HepG2 (cell line): Measurements from ENCODE around the gene TMEM135. TPM values are rescaled to one million over a fixed set of nuclear protein-coding genes. Genes with fewer than 3 reads are reported as not detected.

Source experiments
- DRAP1 ChIP-seq: IDR thresholded peaks from 2 replicates; pipeline ENCODE4 v1.6.1; 2016; ENCODE audit warnings: missing genetic modification reagents, missing compliant biosample characterization
- FIP1L1 ChIP-seq: fragments of 200-400 bp; formaldehyde crosslinking; IDR thresholded peaks from 2 replicates; pipeline ENCODE4 v1.6.1; 2018; ENCODE audit warnings: low read depth, mild to moderate bottlenecking, low read length, moderate library complexity, borderline replicate concordance; ENCODE audit not compliant: insufficient read depth
- HMGA1 ChIP-seq: sonication (generic); formaldehyde crosslinking; conservative IDR thresholded peaks from 2 replicates; pipeline ENCODE4 v1.4.0; 2020; ENCODE audit warnings: missing genetic modification reagents
- HNF4G ChIP-seq, 2 experiments: sonication (generic) in 1 of 2; formaldehyde crosslinking in 1 of 2; IDR thresholded peaks; 2 replicates each; pipeline versions ENCODE4 v1.4.0 to v1.6.1; 2011 to 2020; ENCODE audit warnings: borderline replicate concordance in 2 of 2, low read depth in 2 of 2, mild to moderate bottlenecking in 2 of 2, low read length in 1 of 2, missing genetic modification reagents in 1 of 2, moderate library complexity in 1 of 2
- HOXA5 ChIP-seq: sonication (generic); formaldehyde crosslinking; IDR thresholded peaks from 2 replicates; pipeline ENCODE4 v1.4.0; 2020; ENCODE audit warnings: missing genetic modification reagents
- ISL2 ChIP-seq: sonication (generic); formaldehyde crosslinking; IDR thresholded peaks from 2 replicates; pipeline ENCODE4 v1.5.0; 2020; ENCODE audit warnings: missing genetic modification reagents
- KLF6 ChIP-seq: IDR thresholded peaks from 2 replicates; pipeline ENCODE4 v1.8.0; 2016; ENCODE audit warnings: missing biosample characterization, missing genetic modification reagents
- MAFF ChIP-seq: IDR thresholded peaks from 2 replicates; pipeline ENCODE4 v1.6.1; 2011; ENCODE audit warnings: low read depth, low read length, improper control_type of control experiment
- MED13 ChIP-seq: sonication (generic); formaldehyde crosslinking; IDR thresholded peaks from 2 replicates; pipeline ENCODE4 v1.5.0; 2020; ENCODE audit warnings: missing genetic modification reagents
- MIER3 ChIP-seq: IDR thresholded peaks from 2 replicates; pipeline ENCODE4 v1.6.1; 2016; ENCODE audit warnings: missing compliant biosample characterization, borderline replicate concordance
- NPAS2 ChIP-seq: sonication (generic); formaldehyde crosslinking; IDR thresholded peaks from 2 replicates; pipeline ENCODE4 v1.8.0; 2022; ENCODE audit warnings: mild to moderate bottlenecking, missing genetic modification reagents, borderline replicate concordance
- PAXIP1 ChIP-seq: sonication (generic); formaldehyde crosslinking; conservative IDR thresholded peaks from 2 replicates; pipeline ENCODE4 v1.4.0; 2020; ENCODE audit warnings: mild to moderate bottlenecking, missing genetic modification reagents, moderate library complexity
- RAD21 ChIP-seq: fragments of 450-650 bp; formaldehyde crosslinking; IDR thresholded peaks from 2 replicates; pipeline ENCODE4 v1.5.0; 2020; ENCODE audit warnings: mild to moderate bottlenecking
- REL ChIP-seq: sonication (generic); formaldehyde crosslinking; conservative IDR thresholded peaks from 2 replicates; pipeline ENCODE4 v1.8.0; 2022; ENCODE audit warnings: mild to moderate bottlenecking, missing genetic modification reagents, moderate library complexity
- RFX1 ChIP-seq: fragments of 450-650 bp; IDR thresholded peaks from 2 replicates; pipeline ENCODE4 v1.6.1; 2017
- RFXAP ChIP-seq: sonication (generic); formaldehyde crosslinking; IDR thresholded peaks from 2 replicates; pipeline ENCODE4 v1.4.0; 2020; ENCODE audit warnings: missing genetic modification reagents, borderline replicate concordance
- SAP130 ChIP-seq: IDR thresholded peaks from 2 replicates; pipeline ENCODE4 v1.6.1; 2016; ENCODE audit warnings: low read depth
- TEAD2 ChIP-seq: sonication (generic); formaldehyde crosslinking; IDR thresholded peaks from 2 replicates; pipeline ENCODE4 v1.9.0; 2021; ENCODE audit warnings: missing genetic modification reagents
- ZNF136 ChIP-seq: sonication (generic); formaldehyde crosslinking; IDR thresholded peaks from 2 replicates; pipeline ENCODE4 v1.8.1; 2022; ENCODE audit warnings: low read depth, mild to moderate bottlenecking, moderate library complexity, missing genetic modification reagents
- ZNF253 ChIP-seq: sonication (generic); formaldehyde crosslinking; IDR thresholded peaks from 2 replicates; pipeline ENCODE4 v1.8.0; 2022; ENCODE audit warnings: mild to moderate bottlenecking, missing genetic modification reagents, borderline replicate concordance
- ZNF354B ChIP-seq: sonication (generic); formaldehyde crosslinking; IDR thresholded peaks from 2 replicates; pipeline ENCODE4 v1.8.0; 2022; ENCODE audit warnings: mild to moderate bottlenecking, missing genetic modification reagents
- ZNF577 ChIP-seq: sonication (generic); formaldehyde crosslinking; IDR thresholded peaks from 2 replicates; pipeline ENCODE4 v1.4.0; 2020; ENCODE audit warnings: mild to moderate bottlenecking, low read depth, missing genetic modification reagents, borderline replicate concordance
- ZNF598 ChIP-seq: sonication (generic); formaldehyde crosslinking; IDR thresholded peaks from 2 replicates; pipeline ENCODE4 v1.5.1; 2020; ENCODE audit warnings: mild to moderate bottlenecking, missing genetic modification reagents, borderline replicate concordance
- ZNF773 ChIP-seq: sonication (generic); formaldehyde crosslinking; IDR thresholded peaks from 2 replicates; pipeline ENCODE4 v1.4.0; 2020; ENCODE audit warnings: missing genetic modification reagents, borderline replicate concordance
- ZNF792 ChIP-seq: IDR thresholded peaks from 2 replicates; pipeline ENCODE4 v1.6.1; 2016
- polyA plus RNA-seq, 8 experiments: library from polyadenylated mRNA; depleted of rRNA in 3 of 8; stranded (reverse) in 7 of 8; unstranded in 1 of 8; fragments of >200 nt; fragmentation: Illumina TruSeq in 4 of 8; extraction: Trizol in 4 of 8; gene quantifications; 2 replicates each; pipeline versions ENCODE4 v1.2.1 to v1.2.3, GENCODE V29; 2011 to 2016; ENCODE audit warnings: low read depth in 4 of 8, missing spikeins in 1 of 8, mixed read lengths in 1 of 8; ENCODE audit not compliant: insufficient read depth in 1 of 8
- total RNA-seq, 5 experiments: library from RNA; depleted of rRNA; stranded (reverse); fragments of >200 nt; fragmentation: Illumina TruSeq; extraction: Trizol; gene quantifications; 2 replicates each; pipeline ENCODE4 v1.2.3, GENCODE V29; 2016; ENCODE audit warnings: low read depth in 1 of 5
- TF ChIP-seq, protein P1 (sequence below): IDR thresholded peaks from 2 replicates; pipeline ENCODE4 v1.6.1; 2012; ENCODE audit warnings: inconsistent platforms

The TMEM135 gene
- total and polyA plus RNA-seq, 2 of the 13 experiments (the other 11 are each of a cell fraction or from before 2014, with no cell fraction given) = 36.6 to 88.9 TPM

DNA sequence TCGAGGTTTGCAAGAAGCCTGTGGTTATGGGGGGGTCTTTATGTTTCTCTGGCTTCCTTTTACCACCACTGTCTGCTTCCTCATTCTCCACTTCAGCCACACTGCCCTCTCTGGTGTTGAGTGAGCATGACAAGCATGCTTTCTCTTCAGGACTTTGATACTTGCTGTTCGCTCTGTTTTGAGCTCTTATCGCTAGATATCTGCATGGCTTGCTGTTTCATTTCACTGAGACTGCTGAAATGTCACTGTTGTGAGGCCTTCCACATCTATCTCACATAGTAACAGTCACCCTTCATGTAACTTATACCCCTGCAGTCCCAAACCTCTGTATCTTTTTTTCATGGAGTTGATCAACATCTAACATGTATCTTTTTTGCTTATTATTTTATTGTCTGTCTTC lies 59.8 kb downstream of the TMEM135 start (continued):
- TF ChIP-seq NPAS2 (CRISPR knock-in tag) (no peak), ZNF354B (no peak), RFXAP (no peak), HOXA5 (CRISPR knock-in tag) (no peak), ZNF773 (CRISPR knock-in tag) (no peak), ZNF598 (CRISPR knock-in tag) (no peak), ZNF253 (no peak), SAP130 (peak; percentile 53), DRAP1 (CRISPR knock-in tag) (peak; percentile 46; the same call in 1 of the 2 replicates), MED13 (CRISPR knock-in tag) (no peak), REL (CRISPR knock-in tag) (no peak), TEAD2 (CRISPR knock-in tag) (no peak), FIP1L1 (no peak), PAXIP1 (CRISPR knock-in tag) (no peak; the same call in 1 of the 2 replicates), KLF6 (CRISPR knock-in tag) (no peak), ZNF577 (no peak), HNF4G (IDR thresholded peaks at IDR 0.05; ENCODE audit: borderline replicate concordance, low read depth, low read length) (peak; percentile 69), HNF4G (CRISPR knock-in tag; IDR thresholded peaks at IDR 0.05; ENCODE audit: borderline replicate concordance, low read depth) (no peak), HMGA1 (CRISPR knock-in tag) (no peak), ISL2 (CRISPR knock-in tag) (no peak), MIER3 (CRISPR knock-in tag) (no peak; the same call in 1 of the 2 replicates), RAD21 (CRISPR knock-in tag) (0 out of 2 replicates have a peak, but pooled peaks have one; percentile 28), ZNF792 (0 out of 2 replicates have a peak, but pooled peaks have one; percentile 45), MAFF (peak; percentile 59), RFX1 (no peak), ZNF136 (CRISPR knock-in tag) (peak; percentile 55; the same call in 1 of the 2 replicates)
- TF ChIP-seq, protein P1, sequence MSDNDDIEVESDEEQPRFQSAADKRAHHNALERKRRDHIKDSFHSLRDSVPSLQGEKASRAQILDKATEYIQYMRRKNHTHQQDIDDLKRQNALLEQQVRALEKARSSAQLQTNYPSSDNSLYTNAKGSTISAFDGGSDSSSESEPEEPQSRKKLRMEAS = 0 out of 2 replicates have a peak, but pooled peaks have one; percentile 41
